HG02588 (cell line): Measurements from ENCODE around the gene PCDHAC1.

ENCODE experiments used
- ATAC-seq: cut with Tn5 transposase; IDR thresholded peaks from one replicate; pipeline ENCODE4 v1.9.1; 2021; ENCODE audit warnings: mild to moderate bottlenecking, moderate library complexity; ENCODE audit not compliant: unreplicated experiment

The PCDHAC1 gene

GRCh38 chr5:140967226-140967893 lies 41.3 kb downstream of the PCDHAC1 start:
- no peak for ATAC-seq

GRCh38 chr5:140969880-140970279 lies 43.8 kb downstream of the PCDHAC1 start:
- ATAC-seq: no peak

- no peak for ATAC-seq
Measured at GRCh38 chr5:140973550-140973949, 47.5 kb downstream of the PCDHAC1 start.

- ATAC-seq: no peak
Measured at GRCh38 chr5:140977003-140977402, 50.9 kb downstream of the PCDHAC1 start.

GRCh38 chr5:140978260-140978659 lies 52.2 kb downstream of the PCDHAC1 start:
- ATAC-seq: no peak

- no peak for ATAC-seq
Measured at GRCh38 chr5:140978983-140979382, 52.9 kb downstream of the PCDHAC1 start.
